Neural progenitor cell (in vitro differentiated cells): ENCODE results near the gene TGFBR2. TPM values are rescaled to one million over a fixed set of nuclear protein-coding genes. Genes with fewer than 3 reads are reported as not detected.

Source experiments
- DNase-seq: peaks from one replicate; pipeline ENCODE4 v3.0.0-alpha.2; 2016; ENCODE audit warnings: low spot score
- H2AFZ ChIP-seq: fragments of 200-600 bp; sonication (generic); replicated peaks from 2 replicates; pipeline ENCODE4 v1.6.1; 2016; ENCODE audit warnings: antibody characterized with exemption
- H3F3A ChIP-seq: fragments of 200-600 bp; sonication (generic); 2 replicates; pipeline ENCODE4 v1.6.1; 2016; ENCODE audit warnings: antibody characterized with exemption, low read depth
- H3K27ac ChIP-seq: fragments of 200-600 bp; sonication (generic); 2 replicates; pipeline ENCODE4 v1.5.1; 2016; ENCODE audit warnings: mild to moderate bottlenecking
- H3K27me3 ChIP-seq: fragments of 200-600 bp; sonication (generic); 2 replicates; pipeline ENCODE4 v1.6.1; 2016; ENCODE audit warnings: mild to moderate bottlenecking, moderate library complexity
- H3K36me3 ChIP-seq: fragments of 200-600 bp; sonication (generic); 2 replicates; pipeline ENCODE4 v1.5.1; 2016
- H3K4me1 ChIP-seq: fragments of 200-600 bp; sonication (generic); 2 replicates; pipeline ENCODE4 v1.6.1; 2016; ENCODE audit warnings: mixed run types
- H3K4me2 ChIP-seq: fragments of 200-600 bp; sonication (generic); 2 replicates; pipeline ENCODE4 v1.6.1; 2016
- H3K4me3 ChIP-seq: fragments of 200-600 bp; sonication (generic); 2 replicates; pipeline ENCODE4 v1.5.1; 2016
- H3K79me2 ChIP-seq: fragments of 200-600 bp; sonication (generic); 2 replicates; pipeline ENCODE4 v1.6.1; 2016; ENCODE audit warnings: low read depth
- H3K9ac ChIP-seq: fragments of 200-600 bp; sonication (generic); 2 replicates; pipeline ENCODE4 v1.6.1; 2016
- H3K9me3 ChIP-seq: fragments of 200-600 bp; sonication (generic); 2 replicates; pipeline ENCODE4 v1.5.1; 2016; ENCODE audit warnings: low read depth
- H4K20me1 ChIP-seq: fragments of 200-600 bp; sonication (generic); 2 replicates; pipeline ENCODE4 v1.6.1; 2016; ENCODE audit warnings: low read depth
- H3K27ac Mint-ChIP-seq: 3 replicates; pipeline ENCODE4 v1.8.0; 2021; ENCODE audit warnings: mixed read lengths
- H3K27me3 Mint-ChIP-seq: 2 replicates; pipeline ENCODE4 v1.8.0; 2022; ENCODE audit warnings: low read depth, mild to moderate bottlenecking, inconsistent platforms, moderate library complexity, mixed read lengths; ENCODE audit not compliant: insufficient read depth
- H3K36me3 Mint-ChIP-seq: 3 replicates; pipeline ENCODE4 v1.8.0; 2021; ENCODE audit warnings: mixed read lengths
- H3K4me1 Mint-ChIP-seq: 3 replicates; pipeline ENCODE4 v1.8.0; 2021; ENCODE audit warnings: mixed read lengths
- H3K4me3 Mint-ChIP-seq: 3 replicates; pipeline ENCODE4 v1.8.0; 2021; ENCODE audit warnings: mild to moderate bottlenecking, moderate library complexity, mixed read lengths
- H3K9me3 Mint-ChIP-seq: 3 replicates; pipeline ENCODE4 v1.8.0; 2020; ENCODE audit warnings: mixed read lengths
- CTCF ChIP-seq: fragments of 200-600 bp; sonication (generic); IDR thresholded peaks from 2 replicates; pipeline ENCODE4 v1.5.1; 2017; ENCODE audit warnings: antibody characterized with exemption, mild to moderate bottlenecking
- EZH2 ChIP-seq: fragments of 200-600 bp; sonication (generic); IDR thresholded peaks from 2 replicates; pipeline ENCODE4 v1.6.1; 2017; ENCODE audit warnings: antibody characterized with exemption, mild to moderate bottlenecking, moderate library complexity
- EZH2phosphoT487 ChIP-seq: fragments of 200-600 bp; sonication (generic); IDR thresholded peaks from 2 replicates; pipeline ENCODE4 v1.6.1; 2017; ENCODE audit warnings: antibody characterized with exemption
- total RNA-seq: library from RNA; depleted of rRNA; stranded (reverse); fragments of >200 nt; gene quantifications from 2 replicates; pipeline ENCODE4 v1.2.3, GENCODE V29; 2015; ENCODE audit warnings: low replicate concordance

The TGFBR2 gene
- total RNA-seq, 1 donor from 2014 or later, result 7.3 TPM

GRCh38 chr3:30698549-30698948, 92.1 kb downstream of the TGFBR2 start:
- Mint-ChIP-seq H3K27me3 (no peaks in the 10 kb centered on the region), H3K36me3 (peaks cover 13% of the 10 kb centered on the region), H3K27ac (no peak overlapping the region), H3K4me3 (no peak overlapping the region), H3K4me1 (no peaks in the 10 kb centered on the region), H3K9me3 (peaks cover 5% of the 10 kb centered on the region)
- Histone ChIP-seq H3K36me3 (no peaks in the 10 kb centered on the region), H3K27ac (no peak overlapping the region), H4K20me1 (no peaks in the 10 kb centered on the region), H3K79me2 (no peaks in the 10 kb centered on the region), H3K4me1 (no peaks in the 10 kb centered on the region), H3K27me3 (no peaks in the 10 kb centered on the region), H3F3A (no peaks in the 10 kb centered on the region), H3K4me3 (no peak overlapping the region), H3K9me3 (no peaks in the 10 kb centered on the region), H3K4me2 (no peak overlapping the region), H2AFZ (no peak overlapping the region), H3K9ac (no peak overlapping the region)
- TF ChIP-seq CTCF (no peak), EZH2 (no peak), EZH2phosphoT487 (no peak)
- no peak for DNase-seq

- Histone ChIP-seq H3K27me3 (no peaks in the 10 kb centered on the region), H3K4me3 (no peak overlapping the region), H3K79me2 (no peaks in the 10 kb centered on the region), H2AFZ (no peak overlapping the region), H3F3A (no peaks in the 10 kb centered on the region), H3K36me3 (no peaks in the 10 kb centered on the region), H3K9ac (no peak overlapping the region), H3K27ac (no peak overlapping the region), H3K4me1 (no peaks in the 10 kb centered on the region), H3K9me3 (no peaks in the 10 kb centered on the region), H3K4me2 (no peak overlapping the region), H4K20me1 (no peaks in the 10 kb centered on the region)
- Mint-ChIP-seq H3K4me3 (no peak overlapping the region), H3K27me3 (no peaks in the 10 kb centered on the region), H3K4me1 (no peaks in the 10 kb centered on the region), H3K36me3 (peaks cover 13% of the 10 kb centered on the region), H3K27ac (no peak overlapping the region), H3K9me3 (peaks cover 14% of the 10 kb centered on the region)
- no peak for DNase-seq
- TF ChIP-seq EZH2, result no peak
- TF ChIP-seq CTCF, result no peak
- no peak for TF ChIP-seq EZH2phosphoT487
These were observed 93.5 kb downstream of the TGFBR2 start for GRCh38 chr3:30699927-30700326.

GRCh38 chr3:30700702-30701321, 94.4 kb downstream of the TGFBR2 start:
- H3K4me3 Mint-ChIP-seq, result no peak overlapping the region
- Histone ChIP-seq H3K9me3 (no peaks in the 10 kb centered on the region), H4K20me1 (no peaks in the 10 kb centered on the region), H3F3A (no peaks in the 10 kb centered on the region), H3K4me3 (no peak overlapping the region), H3K79me2 (no peaks in the 10 kb centered on the region), H3K9ac (no peak overlapping the region), H3K4me1 (no peaks in the 10 kb centered on the region), H3K4me2 (no peak overlapping the region), H2AFZ (no peak overlapping the region), H3K36me3 (no peaks in the 10 kb centered on the region), H3K27ac (no peak overlapping the region), H3K27me3 (no peaks in the 10 kb centered on the region)
- DNase-seq, result no peak
- peaks cover 7% of the 10 kb centered on the region for H3K36me3 Mint-ChIP-seq
- no peak for TF ChIP-seq EZH2phosphoT487
- TF ChIP-seq CTCF, result no peak
- no peak for TF ChIP-seq EZH2
- H3K9me3 Mint-ChIP-seq, result peaks cover 14% of the 10 kb centered on the region
- H3K27ac Mint-ChIP-seq, result no peak overlapping the region
- no peaks in the 10 kb centered on the region for H3K4me1 Mint-ChIP-seq
- no peaks in the 10 kb centered on the region for H3K27me3 Mint-ChIP-seq
